ENCODE data around the gene RASL11B. TPM values are rescaled to one million over a fixed set of nuclear protein-coding genes. Genes with fewer than 3 reads are reported as not detected.

Gene RASL11B
- total and polyA plus RNA-seq, 12 donors, result 1.2 to 16.5 (median 5.3) TPM

DNA sequence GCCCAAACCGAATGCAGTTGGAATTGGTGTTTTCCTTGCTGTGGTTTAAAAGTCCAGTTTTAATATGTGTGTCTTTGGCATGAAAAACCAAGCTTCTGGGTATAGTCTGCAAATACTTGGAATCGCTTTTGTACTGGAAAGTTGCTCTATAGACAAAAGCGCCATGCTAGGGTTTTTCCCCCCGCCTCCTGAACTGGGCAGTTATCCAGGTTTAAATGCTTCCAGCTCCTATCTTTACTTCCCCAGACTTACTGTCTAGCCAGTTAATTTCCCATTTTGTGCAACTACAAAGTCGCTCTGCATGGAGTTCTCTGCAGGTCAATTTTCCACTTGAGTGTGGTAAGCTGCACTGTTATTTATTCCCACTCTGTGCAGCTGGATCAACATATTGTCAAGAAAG is 2.7 kb downstream of the RASL11B start:
- ATAC-seq, result peak in 1 of 8 donors; percentile 4
- intact Hi-C loops (cut with DNase I), result loop anchor here in 9 of 10 donors (5.0 to 10.0 kb wide), 8 partner anchors 90 to 320 kb away; partner anchors contain the start of gene USP46 (in 2 of the 9)
- WGBS, 2 donors, result 16 to 25% methylated on average over 5 of the region's 5 CpGs
- peak overlapping the region in 5 of 10 donors; percentile 68 to 85 (median 72) for H3K4me3 ChIP-seq
- H3K9me3 ChIP-seq, result no peaks in the 10 kb centered on the region
- H3K27ac ChIP-seq, result peak overlapping the region in 7 of 10 donors; percentile 22 to 90 (median 78)
- peaks cover 0 to 21% (median 3%) of the 10 kb centered on the region in 9 donors for H3K36me3 ChIP-seq
- H3K4me1 ChIP-seq, result peaks cover 7 to 84% (median 54%) of the 10 kb centered on the region in 9 donors
- TF ChIP-seq, protein P1, sequence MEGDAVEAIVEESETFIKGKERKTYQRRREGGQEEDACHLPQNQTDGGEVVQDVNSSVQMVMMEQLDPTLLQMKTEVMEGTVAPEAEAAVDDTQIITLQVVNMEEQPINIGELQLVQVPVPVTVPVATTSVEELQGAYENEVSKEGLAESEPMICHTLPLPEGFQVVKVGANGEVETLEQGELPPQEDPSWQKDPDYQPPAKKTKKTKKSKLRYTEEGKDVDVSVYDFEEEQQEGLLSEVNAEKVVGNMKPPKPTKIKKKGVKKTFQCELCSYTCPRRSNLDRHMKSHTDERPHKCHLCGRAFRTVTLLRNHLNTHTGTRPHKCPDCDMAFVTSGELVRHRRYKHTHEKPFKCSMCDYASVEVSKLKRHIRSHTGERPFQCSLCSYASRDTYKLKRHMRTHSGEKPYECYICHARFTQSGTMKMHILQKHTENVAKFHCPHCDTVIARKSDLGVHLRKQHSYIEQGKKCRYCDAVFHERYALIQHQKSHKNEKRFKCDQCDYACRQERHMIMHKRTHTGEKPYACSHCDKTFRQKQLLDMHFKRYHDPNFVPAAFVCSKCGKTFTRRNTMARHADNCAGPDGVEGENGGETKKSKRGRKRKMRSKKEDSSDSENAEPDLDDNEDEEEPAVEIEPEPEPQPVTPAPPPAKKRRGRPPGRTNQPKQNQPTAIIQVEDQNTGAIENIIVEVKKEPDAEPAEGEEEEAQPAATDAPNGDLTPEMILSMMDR (IDR thresholded peaks at IDR 0.05), result no peak
- peaks cover 0 to 31% (median 0%) of the 10 kb centered on the region in 7 donors for H3K27me3 ChIP-seq
- DNase-seq, result no peak

DNA sequence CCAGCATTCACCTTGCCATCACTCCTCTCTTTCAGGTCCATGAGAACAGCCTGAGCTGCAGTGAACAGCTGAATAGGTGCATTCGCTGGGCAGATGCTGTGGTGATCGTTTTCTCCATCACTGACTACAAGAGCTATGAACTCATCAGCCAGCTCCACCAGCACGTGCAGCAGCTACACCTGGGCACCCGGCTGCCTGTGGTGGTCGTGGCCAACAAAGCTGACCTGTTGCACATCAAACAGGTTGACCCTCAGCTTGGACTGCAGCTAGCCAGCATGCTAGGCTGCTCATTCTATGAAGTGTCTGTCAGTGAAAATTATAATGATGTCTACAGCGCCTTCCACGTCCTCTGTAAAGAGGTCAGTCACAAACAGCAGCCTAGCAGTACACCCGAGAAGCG is 3.2 kb downstream of the RASL11B start:
- H3K9me3 ChIP-seq, result no peaks in the 10 kb centered on the region
- H3K4me3 ChIP-seq, result peak overlapping the region in 5 of 10 donors; percentile 10 to 85 (median 69)
- TF ChIP-seq, protein P1 (IDR thresholded peaks at IDR 0.05), result no peak
- intact Hi-C loops (cut with DNase I), result loop anchor here in 7 of 10 donors (5.0 to 10.0 kb wide), 7 partner anchors 90 to 320 kb away; partner anchors contain the start of gene USP46 (in 2 of the 7)
- H3K4me1 ChIP-seq, result peaks cover 7 to 89% (median 59%) of the 10 kb centered on the region in 9 donors
- no peak for ATAC-seq
- H3K27ac ChIP-seq, result peak overlapping the region in 8 of 10 donors; percentile 17 to 90 (median 38)
- peaks cover 0 to 21% (median 3%) of the 10 kb centered on the region in 9 donors for H3K36me3 ChIP-seq
- no peak for DNase-seq
- WGBS, 2 donors, result 70 to 72% methylated on average over 9 of the region's 9 CpGs
- peaks cover 0 to 31% (median 0%) of the 10 kb centered on the region in 7 donors for H3K27me3 ChIP-seq

DNA sequence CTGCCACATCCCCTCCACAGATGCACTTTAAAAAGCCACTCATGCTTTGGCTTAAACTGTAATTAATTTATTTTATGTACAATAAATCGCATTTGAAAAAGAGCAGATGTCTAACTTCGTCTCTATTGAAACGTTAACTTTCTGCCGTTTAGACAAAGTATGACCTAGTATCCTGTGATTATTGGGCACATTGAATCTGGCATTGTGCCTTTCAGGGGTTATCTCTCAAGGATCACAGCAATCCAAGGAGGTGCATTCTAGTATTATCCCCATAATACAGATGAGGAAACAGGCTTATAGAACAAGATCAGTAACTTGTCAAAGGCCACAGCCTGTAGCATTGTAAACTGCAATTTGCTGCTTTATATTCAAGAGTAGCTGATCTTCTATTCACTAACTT is 4.6 kb downstream of the RASL11B start:
- H3K9me3 ChIP-seq, result no peaks in the 10 kb centered on the region
- no peak for DNase-seq
- TF ChIP-seq, protein P1 (IDR thresholded peaks at IDR 0.05), result no peak
- intact Hi-C loops (cut with DNase I), result loop anchor here in 7 of 10 donors (5.0 to 10.0 kb wide), 7 partner anchors 88 to 322 kb away; partner anchors contain the start of gene USP46 (in 2 of the 7)
- H3K4me3 ChIP-seq, result no peak overlapping the region
- peaks cover 0 to 21% (median 3%) of the 10 kb centered on the region in 9 donors for H3K36me3 ChIP-seq
- 72 to 75% methylated on average over 4 of the region's 4 CpGs for WGBS, 2 donors
- H3K4me1 ChIP-seq, result peaks cover 10 to 87% (median 55%) of the 10 kb centered on the region in 9 donors
- peaks cover 0 to 19% (median 0%) of the 10 kb centered on the region in 7 donors for H3K27me3 ChIP-seq
- peak overlapping the region in 3 of 10 donors; percentile 27 to 90 (median 64) for H3K27ac ChIP-seq
- ATAC-seq, result no peak

DNA sequence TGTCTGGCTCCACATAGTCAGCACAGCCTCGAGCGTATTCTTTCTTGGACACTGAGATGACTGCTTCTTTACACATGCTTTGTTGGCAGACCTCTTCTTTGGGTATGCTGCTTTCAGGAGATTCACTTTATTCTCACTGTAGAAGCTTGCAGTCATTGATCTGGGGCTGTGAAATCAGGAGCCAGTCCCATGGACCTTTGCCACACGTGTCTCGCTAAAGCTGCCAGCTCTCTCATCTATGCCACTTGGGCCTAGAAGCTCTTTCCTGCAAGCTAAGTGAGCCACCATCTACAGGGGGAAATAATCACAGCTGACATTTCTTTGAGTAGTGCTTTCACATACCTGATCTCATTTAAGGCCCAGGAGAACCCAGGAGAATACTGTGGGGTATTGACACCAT is 5.0 kb downstream of the RASL11B start:
- H3K27ac ChIP-seq, result peak overlapping the region in 3 of 10 donors; percentile 27 to 86 (median 64)

More for the DNA sequence above, 5.0 kb downstream of the RASL11B start:
- H3K9me3 ChIP-seq, result no peaks in the 10 kb centered on the region
- H3K4me1 ChIP-seq, result peaks cover 10 to 85% (median 53%) of the 10 kb centered on the region in 9 donors
- DNase-seq (no peak), ATAC-seq (no peak)
- TF ChIP-seq, protein P1 (IDR thresholded peaks at IDR 0.05), result no peak
- peaks cover 0 to 15% (median 0%) of the 10 kb centered on the region in 7 donors for H3K27me3 ChIP-seq
- 69 to 83% methylated on average over 4 of the region's 4 CpGs for WGBS, 2 donors
- peaks cover 0 to 21% (median 3%) of the 10 kb centered on the region in 9 donors for H3K36me3 ChIP-seq
- intact Hi-C loops (cut with DNase I), result loop anchor here in 7 of 10 donors (5.0 to 10.0 kb wide), 7 partner anchors 88 to 322 kb away; partner anchors contain the start of gene USP46 (in 2 of the 7)
- no peak overlapping the region for H3K4me3 ChIP-seq
